T-helper 1 cell treated with Interleukin-12 subunit alpha and Interleukin-12 subunit beta and Interleukin-4 antibody, amounts not matched to agents 30 ng/mL and 1 ng/mL, for 36 hours (primary cell): ENCODE data around the gene NLRC5. TPM values are rescaled to one million over a fixed set of nuclear protein-coding genes. Genes with fewer than 3 reads are reported as not detected.
"Not testable (repeated sequence)": the region's sequence is repeated elsewhere in the genome, so short reads cannot be mapped to it uniquely, and the experiment has no call there.

Source experiments
- intact Hi-C: fragments of 100-400 bp; cut with micrococcal nuclease; formaldehyde crosslinking; loops from one replicate; pipeline ENCODE4 v1.15.1; 2024
- total RNA-seq: library from RNA; stranded (reverse); gene quantifications from 2 replicates; pipeline ENCODE4 v1.2.3, GENCODE V29; 2022

NLRC5 gene
- total RNA-seq, 1 donor from 2014 or later: 398 TPM

DNA sequence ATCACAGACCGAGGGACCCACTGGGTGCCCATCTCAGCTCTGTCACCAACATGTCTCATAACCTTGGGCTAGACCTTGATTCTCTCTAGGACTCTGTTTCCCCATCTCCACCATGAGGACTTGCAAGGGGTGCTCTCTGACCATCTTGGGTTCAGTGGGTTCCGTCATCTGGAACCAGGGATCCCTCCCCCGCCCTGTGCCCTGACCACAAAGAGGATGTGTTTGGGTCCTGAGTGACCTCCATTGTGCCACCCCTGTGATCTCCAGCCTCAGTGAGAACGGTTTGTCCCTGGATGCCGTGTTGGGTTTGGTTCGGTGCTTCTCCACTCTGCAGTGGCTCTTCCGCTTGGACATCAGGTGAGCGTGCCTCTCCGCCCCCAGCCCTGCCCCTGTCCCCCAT is 53.9 kb downstream of the NLRC5 start:
- intact Hi-C loops: loop anchor here (2.0 to 10.0 kb wide), 2 partner anchors 50 to 178 kb away; partner anchors contain the start of genes CPNE2 and SLC12A3

DNA sequence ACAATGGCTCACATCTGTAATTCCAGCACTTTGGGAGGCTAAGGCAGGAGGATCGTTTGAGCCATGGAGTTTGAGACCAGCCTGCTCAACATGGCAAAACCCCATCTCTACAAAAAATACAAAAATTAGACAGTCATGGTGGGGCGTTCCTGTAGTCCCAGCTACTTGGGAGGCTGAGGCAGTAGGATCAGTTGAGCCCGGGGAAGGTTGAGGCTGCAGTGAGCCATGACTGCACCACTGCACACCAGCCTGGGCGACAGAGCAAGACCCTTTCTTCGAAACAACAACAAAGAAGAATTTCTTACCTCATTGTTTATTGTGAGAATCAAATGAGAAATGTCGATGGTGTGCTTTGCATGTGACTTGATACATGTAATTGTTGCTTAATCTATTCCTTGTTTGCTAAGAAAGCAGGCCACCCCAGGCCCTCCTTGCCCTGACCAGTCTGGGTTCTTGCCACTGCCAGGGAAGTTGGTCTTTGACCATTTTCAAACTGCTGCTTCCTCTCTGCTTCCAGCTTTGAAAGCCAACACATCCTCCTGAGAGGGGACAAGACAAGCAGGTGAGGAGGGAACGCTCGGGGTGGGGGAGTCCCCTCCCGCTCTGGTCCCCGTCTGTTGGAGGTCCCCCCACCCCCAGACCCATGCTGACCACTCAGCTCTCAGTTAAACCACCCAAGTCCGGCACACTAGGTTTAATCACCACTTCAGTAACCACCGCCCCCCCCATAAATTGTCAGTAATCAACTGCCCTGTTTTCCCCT is 55.8 kb downstream of the NLRC5 start:
- intact Hi-C loops: loop anchor here (10.0 kb wide), 1 partner anchor 180 kb away; the partner anchor contains the start of gene SLC12A3

GRCh38 chr16:57045694-57046381 is 56.5 kb downstream of the NLRC5 start:
- intact Hi-C loops: loop anchor here (10.0 kb wide), 1 partner anchor 181 kb away; the partner anchor contains the start of gene SLC12A3

DNA sequence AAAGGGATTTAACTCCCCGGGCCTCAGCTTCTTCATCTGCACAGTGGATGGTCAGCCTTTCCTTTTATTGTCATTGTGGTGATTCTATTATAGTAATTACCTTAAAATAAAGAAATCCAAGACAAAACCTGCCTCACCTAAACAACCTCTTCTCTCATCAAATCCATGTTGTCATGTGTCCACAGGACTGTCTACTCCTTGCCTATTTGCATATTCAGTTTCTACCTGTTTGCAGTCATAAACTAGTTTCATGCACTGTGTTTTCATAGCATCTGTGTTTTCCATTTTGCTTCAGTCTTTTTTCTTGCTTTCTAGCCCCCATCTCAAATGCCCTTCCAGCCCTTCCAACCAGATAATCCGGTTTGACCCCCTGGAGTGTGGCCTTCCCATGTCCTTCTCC is 58.7 kb downstream of the NLRC5 start:
- intact Hi-C loops: loop anchor here (10.0 kb wide), 1 partner anchor 183 kb away; the partner anchor contains the start of gene SLC12A3

DNA sequence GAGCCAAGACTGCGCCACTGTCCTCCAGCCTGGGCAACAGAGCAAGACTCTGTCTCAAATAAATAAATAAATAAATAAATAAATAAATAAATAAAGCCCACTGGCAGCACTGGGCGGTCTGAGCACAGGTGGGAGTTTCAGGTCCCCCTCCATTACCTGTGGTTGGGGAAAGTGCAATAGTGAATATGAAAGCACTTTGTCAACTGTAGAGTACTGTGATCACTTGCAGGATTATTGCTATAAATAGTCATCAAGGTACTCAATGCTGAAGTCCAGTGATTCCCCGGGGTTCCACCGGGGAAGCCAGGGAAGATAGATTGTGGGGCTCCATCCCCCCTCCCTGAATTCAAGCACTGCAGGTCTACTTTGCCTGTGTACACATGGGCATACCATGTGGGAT is 60.3 kb downstream of the NLRC5 start:
- intact Hi-C loops: loop anchor here (10.0 kb wide), 1 partner anchor 185 kb away; the partner anchor contains the start of gene SLC12A3

DNA sequence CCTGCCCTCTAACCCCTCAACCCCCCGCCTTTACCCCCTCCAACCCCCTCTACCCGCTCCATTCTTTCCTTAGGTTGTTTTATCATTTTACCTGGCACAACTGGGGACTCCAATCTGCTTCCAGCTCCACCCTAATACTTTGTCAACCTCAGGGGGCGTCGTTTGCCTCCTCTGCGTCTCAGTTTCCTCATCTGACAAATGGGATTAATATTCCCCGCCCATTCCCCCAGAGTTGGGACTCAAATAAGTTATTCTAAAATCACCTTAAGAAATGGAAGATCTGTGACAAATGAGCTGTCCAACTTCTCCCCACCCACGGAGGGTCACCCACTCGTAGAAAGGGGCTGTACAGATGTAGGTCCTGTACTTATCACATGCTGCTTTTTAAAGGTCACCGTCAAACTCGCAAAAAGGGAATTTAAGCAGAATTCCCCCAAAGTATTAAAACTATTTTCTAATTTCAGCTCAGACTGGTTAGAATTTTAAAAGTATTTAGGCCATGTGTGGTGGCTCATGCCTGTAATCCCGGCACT is 62.4 kb downstream of the NLRC5 start:
- intact Hi-C loops: no loop called here

GRCh38 chr16:57053206-57053605 is 63.8 kb downstream of the NLRC5 start:
- intact Hi-C loops: no loop called here

DNA sequence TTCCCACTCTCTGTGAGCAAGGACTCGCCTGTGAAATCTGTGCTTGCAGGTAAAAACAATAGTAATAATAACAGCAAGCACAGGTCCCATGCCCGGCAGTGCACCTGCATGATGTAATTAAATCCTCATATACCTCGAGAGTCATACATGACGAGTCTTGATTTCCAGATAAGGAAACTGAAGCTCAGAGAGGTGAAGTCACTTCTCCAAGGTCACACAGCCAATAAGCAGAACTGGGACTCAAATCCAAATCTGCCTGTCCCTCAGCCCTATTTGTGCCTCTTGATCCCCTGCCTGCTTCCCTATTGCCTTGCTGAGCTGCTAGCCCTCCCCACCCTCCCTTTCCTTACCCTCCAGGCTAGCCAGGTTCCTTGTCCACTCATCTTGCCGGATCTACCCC is 65.0 kb downstream of the NLRC5 start:
- intact Hi-C loops: no loop called here

DNA sequence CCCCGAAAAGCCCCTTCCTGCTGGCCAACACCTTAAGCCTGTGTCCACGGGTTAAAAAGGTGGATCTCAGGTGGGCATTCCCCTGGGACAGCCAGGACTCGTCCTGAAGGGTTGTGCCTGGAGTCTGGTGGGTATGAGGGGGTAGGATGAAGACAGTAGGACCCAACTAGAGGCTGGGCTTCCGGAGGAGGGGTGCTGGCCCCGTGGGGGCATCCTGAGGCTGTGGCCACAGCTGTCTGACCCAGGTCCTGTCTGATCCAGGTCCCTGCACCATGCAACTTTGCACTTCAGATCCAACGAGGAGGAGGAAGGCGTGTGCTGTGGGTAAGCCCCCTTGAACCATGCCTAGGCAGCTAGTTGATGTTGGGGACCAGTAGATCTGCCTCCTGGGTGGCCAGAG is 65.4 kb downstream of the NLRC5 start:
- intact Hi-C loops: no loop called here

GRCh38 chr16:57055671-57056070 is 66.3 kb downstream of the NLRC5 start:
- intact Hi-C loops: no loop called here

GRCh38 chr16:57058291-57058861 is 69.0 kb downstream of the NLRC5 start:
- intact Hi-C loops: no loop called here

DNA sequence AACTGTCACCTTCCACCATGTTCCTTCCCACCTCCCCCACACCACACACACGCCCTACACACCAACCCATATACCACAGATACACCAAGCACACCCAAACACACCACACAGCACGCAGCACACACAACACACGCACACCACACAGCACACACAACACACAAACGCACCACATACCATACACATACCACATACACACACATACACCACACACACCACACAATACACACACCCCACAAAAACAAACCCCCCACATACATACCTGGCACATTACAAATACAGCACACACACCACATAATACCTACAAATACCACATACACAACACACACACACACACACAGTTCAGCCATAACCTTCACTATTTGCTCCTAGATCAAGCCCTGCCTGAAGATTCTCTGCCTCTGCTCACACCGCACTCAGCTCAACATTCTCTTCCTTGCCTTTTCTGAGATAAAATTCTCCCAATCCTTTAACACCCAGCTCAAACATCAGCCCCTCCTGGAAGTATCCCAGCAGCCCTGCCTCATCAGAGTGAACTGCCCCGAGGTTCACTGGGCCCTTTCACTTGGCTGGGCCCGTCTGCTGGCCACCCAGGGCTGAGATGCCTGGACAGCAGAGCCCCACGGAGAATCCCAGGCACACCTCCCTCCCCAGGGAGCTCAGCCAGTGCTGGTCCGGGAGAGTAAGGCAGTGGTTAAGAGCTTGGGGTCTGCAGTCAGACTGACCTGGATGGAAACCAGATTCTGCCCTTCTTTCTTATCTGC is 71.1 kb downstream of the NLRC5 start:
- intact Hi-C loops: no loop called here

- intact Hi-C loops: no loop called here
Measured at GRCh38 chr16:57061084-57061905, 71.9 kb downstream of the NLRC5 start.

- intact Hi-C loops: no loop called here
Measured at GRCh38 chr16:57062329-57062728, 73.0 kb downstream of the NLRC5 start.

- intact Hi-C loops: not testable (repeated sequence)
Measured at GRCh38 chr16:57063189-57063588, 73.8 kb downstream of the NLRC5 start.

- intact Hi-C loops: no loop called here
Measured at GRCh38 chr16:57064995-57065394, 75.6 kb downstream of the NLRC5 start.

- intact Hi-C loops: no loop called here
Measured at GRCh38 chr16:57066625-57067024, 77.3 kb downstream of the NLRC5 start.

- intact Hi-C loops: no loop called here
Measured at GRCh38 chr16:57067347-57067746, 78.0 kb downstream of the NLRC5 start.

- intact Hi-C loops: no loop called here
Measured at GRCh38 chr16:57069053-57069452, 79.7 kb downstream of the NLRC5 start.
